Upper lobe of left lung (tissue), 4 donors: ENCODE results near the gene TPST2.
"Not testable (repeated sequence)": the region's sequence is repeated elsewhere in the genome, so short reads cannot be mapped to it uniquely, and the experiment has no call there.

Experiments used
- EP300 ChIP-seq, 4 donors: sonication (generic); formaldehyde crosslinking; IDR thresholded peaks; one replicate each; pipeline ENCODE4 v1.5.1; 2017; ENCODE audit warnings: antibody characterized with exemption in 4 of 4, control low read depth in 2 of 4
- POLR2A ChIP-seq, 4 donors: fragments of 450-650 bp; IDR thresholded peaks; one replicate each; pipeline ENCODE4 v1.5.1; 2016 to 2017; ENCODE audit warnings: antibody characterized with exemption in 4 of 4, mild to moderate bottlenecking in 2 of 4
- POLR2AphosphoS5 ChIP-seq, 2 donors: sonication (generic); formaldehyde crosslinking; IDR thresholded peaks; one replicate each; pipeline ENCODE4 v1.5.1; 2017; ENCODE audit warnings: antibody characterized with exemption in 2 of 2
- TF ChIP-seq, protein P1 (sequence below), 6 experiments: fragments of 450-650 bp in 4 of 6; fragments of 200-600 bp in 2 of 6; sonication (generic) in 2 of 6; IDR thresholded peaks; one replicate each; pipeline ENCODE4 v1.5.1; 2016 to 2019; ENCODE audit warnings: antibody characterized with exemption in 6 of 6

DNA sequence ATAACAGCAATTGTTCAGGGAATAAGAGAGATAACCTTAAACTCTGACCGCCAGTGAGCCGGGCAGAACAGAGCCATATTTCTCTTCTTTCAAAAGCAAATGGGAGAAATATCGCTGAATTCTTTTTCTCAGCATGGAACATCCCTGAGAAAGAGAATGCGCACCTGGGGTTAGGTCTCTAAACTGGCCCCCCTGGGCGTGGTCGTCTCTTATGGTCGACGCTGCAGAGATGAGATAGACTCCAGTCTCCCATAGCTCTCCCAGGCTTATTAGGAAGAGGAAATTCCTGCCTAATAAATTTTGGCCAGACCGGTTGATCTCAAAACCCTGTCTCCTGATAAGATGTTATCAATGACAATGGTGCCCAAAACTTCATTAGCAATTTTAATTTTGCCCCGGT lies 23.8 kb upstream of the TPST2 start:
- not testable (repeated sequence) for TF ChIP-seq POLR2AphosphoS5, POLR2A, EP300 (IDR thresholded peaks at IDR 0.05)
- TF ChIP-seq, protein P1, sequence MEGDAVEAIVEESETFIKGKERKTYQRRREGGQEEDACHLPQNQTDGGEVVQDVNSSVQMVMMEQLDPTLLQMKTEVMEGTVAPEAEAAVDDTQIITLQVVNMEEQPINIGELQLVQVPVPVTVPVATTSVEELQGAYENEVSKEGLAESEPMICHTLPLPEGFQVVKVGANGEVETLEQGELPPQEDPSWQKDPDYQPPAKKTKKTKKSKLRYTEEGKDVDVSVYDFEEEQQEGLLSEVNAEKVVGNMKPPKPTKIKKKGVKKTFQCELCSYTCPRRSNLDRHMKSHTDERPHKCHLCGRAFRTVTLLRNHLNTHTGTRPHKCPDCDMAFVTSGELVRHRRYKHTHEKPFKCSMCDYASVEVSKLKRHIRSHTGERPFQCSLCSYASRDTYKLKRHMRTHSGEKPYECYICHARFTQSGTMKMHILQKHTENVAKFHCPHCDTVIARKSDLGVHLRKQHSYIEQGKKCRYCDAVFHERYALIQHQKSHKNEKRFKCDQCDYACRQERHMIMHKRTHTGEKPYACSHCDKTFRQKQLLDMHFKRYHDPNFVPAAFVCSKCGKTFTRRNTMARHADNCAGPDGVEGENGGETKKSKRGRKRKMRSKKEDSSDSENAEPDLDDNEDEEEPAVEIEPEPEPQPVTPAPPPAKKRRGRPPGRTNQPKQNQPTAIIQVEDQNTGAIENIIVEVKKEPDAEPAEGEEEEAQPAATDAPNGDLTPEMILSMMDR (IDR thresholded peaks at IDR 0.05): not testable (repeated sequence)
